K562 (cell line): ENCODE data around the gene EVA1A. TPM values are rescaled to one million over a fixed set of nuclear protein-coding genes. Genes with fewer than 3 reads are reported as not detected.

Source experiments
- ATAC-seq: fragments of 200-7000 bp; cut with Tn5 transposase; 3 replicates; pipeline ENCODE4 v1.9.1; 2020; ENCODE audit warnings: moderate library complexity
- BruUV-seq: library from RNA; stranded (reverse); fragments of 400-500 nt; replicated peaks from 2 replicates; lab custom pipeline; 2021; lab: Mats Ljungman, UMichigan
- CTCF ChIA-PET: fragments of 300-600 bp; formaldehyde crosslinking; extraction: SDS; loops from one replicate; lab custom pipeline; 2021; ENCODE audit warnings: low intra/inter-chr PET ratio; lab: Yijun Ruan, JAX
- POLR2A ChIA-PET: fragments of 300-600, 350-650 bp; sonication (Branson Sonifier 250); formaldehyde crosslinking; extraction: SDS; loops from one replicate; lab custom pipeline; 2021; ENCODE audit warnings: antibody characterized with exemption, inconsistent platforms; lab: Yijun Ruan, JAX
- DNase-seq, 4 experiments: peaks; one replicate each; pipeline versions ENCODE4 v3.0.0 to v3.0.0-alpha.2; 2011 to 2018; ENCODE audit warnings: low spot score in 3 of 4, mixed read lengths in 3 of 4; ENCODE audit errors: extremely low read depth in 1 of 4
- FAIRE-seq: peaks from 2 replicates; lab custom pipeline; 2011; peaks lifted over from hg19 to GRCh38; lab: Jason Lieb, UNC
- H2AFZ ChIP-seq: 2 replicates; pipeline ENCODE4 v1.6.0; 2011; ENCODE audit warnings: low read depth, low read length, control low read depth, inconsistent platforms
- H3K27ac ChIP-seq: fragments of 200-600 bp; 3 replicates; pipeline ENCODE4 v1.8.0; 2011; ENCODE audit warnings: low read depth, mild to moderate bottlenecking, control low read depth, inconsistent platforms, low read length, moderate library complexity, mixed read lengths; ENCODE audit errors: extremely low read depth
- H3K27me3 ChIP-seq, 2 experiments: fragments of 300-600 bp in 1 of 2; 2 replicates in 1 of 2; 3 replicates in 1 of 2; pipeline versions ENCODE4 v1.6.0 to v1.8.0; 2011; ENCODE audit warnings: inconsistent platforms in 2 of 2, low read length in 2 of 2, mild to moderate bottlenecking in 1 of 2, mixed read lengths in 1 of 2, moderate library complexity in 1 of 2; ENCODE audit not compliant: control insufficient read depth in 2 of 2, insufficient read depth in 2 of 2
- H3K36me3 ChIP-seq: fragments of 300-600 bp; 3 replicates; pipeline ENCODE4 v1.8.0; 2011; ENCODE audit warnings: mild to moderate bottlenecking, low read length, inconsistent platforms; ENCODE audit not compliant: control insufficient read depth, insufficient read depth
- H3K4me1 ChIP-seq, 2 experiments: fragments of 200-600 bp in 1 of 2; replicated peaks in 1 of 2; 2 replicates in 1 of 2; 3 replicates in 1 of 2; pipeline versions ENCODE4 v1.5.1 to v1.8.0; 2011; ENCODE audit warnings: inconsistent platforms in 2 of 2, low read length in 2 of 2, mild to moderate bottlenecking in 1 of 2, mixed read lengths in 1 of 2, moderate library complexity in 1 of 2; ENCODE audit not compliant: control insufficient read depth in 2 of 2, insufficient read depth in 2 of 2
- H3K4me2 ChIP-seq: 2 replicates; pipeline ENCODE4 v1.6.1; 2011; ENCODE audit warnings: low read length, control low read depth, inconsistent platforms, mixed read lengths; ENCODE audit not compliant: insufficient read depth
- H3K4me3 ChIP-seq: fragments of 200-600 bp; sonication (generic), shearing (Covaris generic); 2 replicates; pipeline ENCODE4 v1.5.1; 2016; ENCODE audit warnings: control low read depth, inconsistent platforms
- H3K79me2 ChIP-seq: fragments of 200-600 bp; 3 replicates; pipeline ENCODE4 v1.8.0; 2011; ENCODE audit warnings: low read length, inconsistent platforms; ENCODE audit not compliant: control insufficient read depth, insufficient read depth
- H3K9ac ChIP-seq, 2 experiments: 2 replicates each; pipeline versions ENCODE4 v1.6.0 to v1.6.1; 2011; ENCODE audit warnings: low read depth in 2 of 2, low read length in 2 of 2, control low read depth in 1 of 2, inconsistent platforms in 1 of 2, mild to moderate bottlenecking in 1 of 2, mixed read lengths in 1 of 2; ENCODE audit not compliant: insufficient read depth in 1 of 2
- H3K9me1 ChIP-seq: one replicate; pipeline ENCODE4 v1.6.0; 2011; ENCODE audit warnings: inconsistent platforms, mild to moderate bottlenecking, low read length, moderate library complexity; ENCODE audit not compliant: control insufficient read depth, insufficient read depth
- H3K9me3 ChIP-seq: replicated peaks from 2 replicates; pipeline ENCODE4 v1.5.1; 2011; ENCODE audit warnings: low read depth, low read length, inconsistent platforms; ENCODE audit not compliant: control insufficient read depth, insufficient read depth
- H4K20me1 ChIP-seq: replicated peaks from 2 replicates; pipeline ENCODE4 v1.6.1; 2011; ENCODE audit warnings: low read length, inconsistent platforms, mixed read lengths; ENCODE audit not compliant: control insufficient read depth, insufficient read depth
- CBX3 ChIP-seq, 2 experiments: IDR thresholded peaks; 1 replicate in 1 of 2; 2 replicates in 1 of 2; pipeline ENCODE4 v1.6.1; 2012; ENCODE audit warnings: inconsistent platforms in 2 of 2, low read length in 2 of 2, borderline replicate concordance in 1 of 2, control low read depth in 1 of 2
- CHD4 ChIP-seq: fragments of 200-600 bp; sonication (generic); IDR thresholded peaks from 3 replicates; pipeline ENCODE4 v1.6.1; 2012; ENCODE audit warnings: low read depth, mild to moderate bottlenecking, mixed read lengths, low read length, inconsistent platforms; ENCODE audit not compliant: insufficient read depth, insufficient replicate concordance, poor library complexity, severe bottlenecking
- CTCF ChIP-seq, 3 experiments: IDR thresholded peaks in 2 of 3; conservative IDR thresholded peaks in 1 of 3; 2 replicates each; pipeline ENCODE4 v1.5.1; 2011 to 2012; ENCODE audit warnings: low read length in 3 of 3, mild to moderate bottlenecking in 3 of 3, control low read depth in 2 of 3, improper control_type of control experiment in 1 of 3, inconsistent platforms in 1 of 3, low read depth in 1 of 3, mixed read lengths in 1 of 3, moderate library complexity in 1 of 3; ENCODE audit not compliant: insufficient read depth in 2 of 3
- MYC ChIP-seq, 2 experiments: fragments of 250-450 bp in 1 of 2; sonication (Bioruptor Pico) in 1 of 2; IDR thresholded peaks; 2 replicates each; pipeline versions ENCODE4 v1.5.1 to v1.6.1; 2012 to 2021; ENCODE audit warnings: low read depth in 2 of 2, borderline replicate concordance in 1 of 2, improper control_type of control experiment in 1 of 2, low read length in 1 of 2, mild to moderate bottlenecking in 1 of 2, moderate library complexity in 1 of 2
- NR2F6 ChIP-seq: fragments of 450-650 bp; formaldehyde crosslinking; IDR thresholded peaks from 2 replicates; pipeline ENCODE4 v1.4.0; 2020; ENCODE audit warnings: mild to moderate bottlenecking
- RAD21 ChIP-seq, 2 experiments: fragments of 250-450 bp in 1 of 2; fragments of 450-650 bp in 1 of 2; sonication (Bioruptor Pico) in 1 of 2; formaldehyde crosslinking in 1 of 2; IDR thresholded peaks in 1 of 2; conservative IDR thresholded peaks in 1 of 2; 2 replicates each; pipeline versions ENCODE4 v1.4.0 to v1.8.0; 2020 to 2022; ENCODE audit warnings: mild to moderate bottlenecking in 2 of 2, moderate library complexity in 1 of 2
- SIN3A ChIP-seq, 2 experiments: fragments of 150-350 bp in 1 of 2; IDR thresholded peaks; 2 replicates each; pipeline ENCODE4 v1.6.1; 2011 to 2016; ENCODE audit warnings: borderline replicate concordance in 2 of 2, low read depth in 2 of 2, low read length in 2 of 2, mild to moderate bottlenecking in 2 of 2, moderate library complexity in 2 of 2; ENCODE audit not compliant: control insufficient read depth in 1 of 2
- SMC3 ChIP-seq: conservative IDR thresholded peaks from 2 replicates; pipeline ENCODE4 v1.6.1; 2011; ENCODE audit warnings: low read depth, low read length, improper control_type of control experiment; ENCODE audit not compliant: insufficient read depth
- SP1 ChIP-seq: sonication (generic); formaldehyde crosslinking; IDR thresholded peaks from 2 replicates; pipeline ENCODE4 v1.8.1; 2022; ENCODE audit warnings: mild to moderate bottlenecking, missing genetic modification reagents
- XRCC4 ChIP-seq: IDR thresholded peaks from one replicate; pipeline ENCODE4 v1.6.1; 2011; ENCODE audit not compliant: insufficient read depth, insufficient read length; ENCODE audit errors: extremely low read depth
- ZBTB17 ChIP-seq: fragments of 450-650 bp; formaldehyde crosslinking; IDR thresholded peaks from 2 replicates; pipeline ENCODE4 v1.4.0; 2020; ENCODE audit warnings: mild to moderate bottlenecking
- ZNF778 ChIP-seq: fragments of 450-650 bp; formaldehyde crosslinking; IDR thresholded peaks from 2 replicates; pipeline ENCODE4 v1.4.0; 2020; ENCODE audit warnings: mild to moderate bottlenecking, moderate library complexity
- WGBS: fragments of 100-300 bp; shearing (Covaris generic); methylation state at CpG from one replicate; pipeline ENCODE4 v1.1.6; 2016; ENCODE audit warnings: low coverage, mixed read lengths; ENCODE audit not compliant: insufficient coverage; ENCODE audit errors: missing lambda C conversion rate; 5-methylcytosine and 5-hydroxymethylcytosine counted together
- in situ Hi-C: fragments of 300-500 bp; cut with MboI; formaldehyde crosslinking; loops from 4 replicates; pipeline ENCODE4 v1.15.0; 2018; ENCODE audit warnings: inconsistent platforms, mixed read lengths
- intact Hi-C: fragments of 100-400 bp; cut with micrococcal nuclease; formaldehyde crosslinking; loops from 2 replicates; pipeline ENCODE4 v1.14.2; 2022
- polyA plus RNA-seq, 8 experiments: library from polyadenylated mRNA; depleted of rRNA in 4 of 8; stranded (reverse) in 5 of 8; unstranded in 3 of 8; fragments of >200 nt; fragmentation: Nextera tagmentation in 2 of 8; fragmentation: Illumina TruSeq in 1 of 8; extraction: Ambion mirVana in 2 of 8; extraction: Trizol in 1 of 8; gene quantifications; 2 replicates each; pipeline versions ENCODE4 v1.2.1 to v1.2.3, GENCODE V29; 2011 to 2014; ENCODE audit warnings: inconsistent platforms in 1 of 8, missing spikeins in 1 of 8
- total RNA-seq, 7 experiments: library from RNA; depleted of rRNA in 6 of 7; stranded (reverse); fragments of >200 nt in 6 of 7; fragmentation: Illumina TruSeq in 2 of 7; extraction: Trizol in 2 of 7; gene quantifications; 2 replicates each; pipeline versions ENCODE4 v1.2.1 to v1.2.3, GENCODE V29; 2011 to 2021; ENCODE audit warnings: low replicate concordance in 1 of 7

Gene EVA1A
- total and polyA plus RNA-seq, 9 of the 15 experiments (the other 6 are each of a cell fraction or from before 2014, with no cell fraction given), result not detected

DNA sequence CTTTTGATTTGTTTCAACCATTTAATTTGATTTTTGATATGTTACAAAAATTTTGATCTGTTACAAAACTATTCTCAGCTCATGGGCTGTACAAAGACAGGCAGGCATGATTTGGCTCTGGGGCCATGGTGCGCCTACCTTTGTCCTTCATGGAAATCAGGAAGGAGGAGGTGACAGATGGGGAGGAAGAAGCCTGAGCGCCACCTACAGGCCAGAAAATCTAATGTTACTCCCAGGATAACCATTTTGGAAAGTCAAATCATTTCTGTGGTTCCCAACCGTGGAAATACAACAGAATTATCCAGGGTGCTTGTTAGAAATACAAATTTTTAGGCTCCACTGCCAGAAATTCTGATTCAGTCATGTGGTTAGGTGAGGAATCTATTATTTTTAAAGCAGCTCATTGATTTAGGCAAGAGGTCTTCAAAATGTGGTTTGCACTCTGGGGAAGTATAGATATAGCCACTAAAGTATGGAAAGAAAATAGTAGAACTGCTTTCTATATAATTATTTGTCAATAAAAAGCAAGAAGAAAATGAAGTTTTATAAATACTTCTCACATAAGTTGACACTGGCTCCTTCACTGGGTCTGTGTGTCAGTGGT is 93.9 kb downstream of the EVA1A start:
- no peaks in the 10 kb centered on the region for H3K79me2 ChIP-seq
- BruUV-seq, result no TSS peak
- intact Hi-C loops, result loop anchor here (5.0 kb wide), 2 partner anchors 160 to 400 kb away; no protein-coding TSS in a partner anchor
- no peak overlapping the region for H3K9ac ChIP-seq
- WGBS, result 0% methylated on average over 3 of the region's 3 CpGs
- FAIRE-seq (peak; percentile 66), DNase-seq (peak; percentile 54 to 68 (median 66)), ATAC-seq (peak; percentile 86)
- no peaks in the 10 kb centered on the region for H3K9me1 ChIP-seq
- H3K4me2 ChIP-seq, result no peak overlapping the region
- H3K36me3 ChIP-seq, result no peaks in the 10 kb centered on the region
- no peaks in the 10 kb centered on the region for H3K4me1 ChIP-seq
- CTCF ChIA-PET, result interaction anchor here (2.8 kb wide), 1 partner anchor 142 kb away, joined by 11 read pairs; no protein-coding TSS in a partner anchor
- H2AFZ ChIP-seq, result no peak overlapping the region
- TF ChIP-seq NR2F6 (CRISPR knock-in tag), result no peak
- TF ChIP-seq RAD21 (CRISPR knock-in tag; conservative IDR thresholded peaks at IDR 0.05 in 1 of 2, IDR thresholded peaks at IDR 0.05 in 1 of 2), result peak in 1 of 2 experiments; percentile 51; a peak in 3 of 4 replicates
- no peak for TF ChIP-seq ZNF778
- no peak for TF ChIP-seq XRCC4
- no peak for TF ChIP-seq CHD4
- peak; percentile 56 to 77 (median 74) for TF ChIP-seq CTCF (IDR thresholded peaks at IDR 0.05 in 2 of 3, conservative IDR thresholded peaks at IDR 0.05 in 1 of 3; ENCODE audit: insufficient read depth in 2 of 3, low read depth in 1 of 3, low read length in 3 of 3)
- TF ChIP-seq CBX3 (IDR thresholded peaks at IDR 0.05; ENCODE audit: borderline replicate concordance in 1 of 2, low read length in 2 of 2), result no peak
- no peak for TF ChIP-seq ZBTB17 (CRISPR knock-in tag)
- TF ChIP-seq SIN3A (IDR thresholded peaks at IDR 0.05; ENCODE audit: borderline replicate concordance in 2 of 2, control insufficient read depth in 1 of 2, low read depth in 2 of 2, low read length in 2 of 2), result no peak
- no peak for TF ChIP-seq SP1 (CRISPR knock-in tag)
- no peak for TF ChIP-seq MYC (IDR thresholded peaks at IDR 0.05; ENCODE audit: low read depth, low read length)
- TF ChIP-seq MYC (CRISPR knock-in tag; IDR thresholded peaks at IDR 0.05; ENCODE audit: borderline replicate concordance, low read depth), result no peak
- TF ChIP-seq SMC3, result 0 out of 2 replicates have a peak, but pooled peaks have one; percentile 15
- no peaks in the 10 kb centered on the region for H3K27me3 ChIP-seq
- H4K20me1 ChIP-seq, result no peaks in the 10 kb centered on the region
- in situ Hi-C loops, result loop anchor here (10.0 kb wide), 1 partner anchor 138 kb away; no protein-coding TSS in a partner anchor
- H3K27ac ChIP-seq, result no peak overlapping the region
- no peaks in the 10 kb centered on the region for H3K9me3 ChIP-seq
- POLR2A ChIA-PET, result no interaction called here
- H3K4me3 ChIP-seq, result no peak overlapping the region
